Panc1 (cell line): Measurements from ENCODE around the gene VWA7.

Experiments used
- POLR2AphosphoS5 ChIP-seq: IDR thresholded peaks from 2 replicates; pipeline ENCODE4 v1.6.1; 2012; ENCODE audit warnings: mild to moderate bottlenecking, low read depth, low read length, moderate library complexity
- TF ChIP-seq, protein P1 (sequence below), 2 experiments: IDR thresholded peaks; 2 replicates each; pipeline ENCODE4 v1.6.1; 2011 to 2012; ENCODE audit warnings: low read depth in 2 of 2, control low read depth in 1 of 2, low read length in 1 of 2, mild to moderate bottlenecking in 1 of 2, moderate library complexity in 1 of 2; ENCODE audit not compliant: insufficient read depth in 1 of 2
- TF ChIP-seq, protein P2 (sequence below): fragments of 450-650 bp; IDR thresholded peaks from 2 replicates; pipeline ENCODE4 v1.5.1; 2017; ENCODE audit warnings: mild to moderate bottlenecking

DNA sequence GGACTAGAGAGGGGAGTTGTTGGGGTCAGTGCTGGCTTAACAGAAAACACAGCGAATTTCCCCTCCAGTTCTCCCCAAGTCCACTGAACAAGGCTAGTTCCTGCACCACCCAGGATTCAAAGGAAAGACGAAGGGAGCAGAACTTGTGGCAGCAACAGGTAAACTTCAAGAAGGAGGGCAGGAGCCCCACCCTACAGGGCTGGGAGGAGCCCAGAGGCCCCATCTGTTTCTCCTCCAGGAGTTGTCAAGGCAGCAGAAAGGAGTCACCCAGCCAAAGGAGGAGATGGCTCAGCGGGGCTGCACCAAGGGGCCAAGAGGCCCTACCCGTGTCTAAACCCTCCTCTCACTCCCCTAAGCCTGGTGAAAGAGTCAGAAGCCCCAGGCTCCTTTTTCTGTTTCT lies 12.9 kb downstream of the VWA7 start:
- TF ChIP-seq, protein P1, sequence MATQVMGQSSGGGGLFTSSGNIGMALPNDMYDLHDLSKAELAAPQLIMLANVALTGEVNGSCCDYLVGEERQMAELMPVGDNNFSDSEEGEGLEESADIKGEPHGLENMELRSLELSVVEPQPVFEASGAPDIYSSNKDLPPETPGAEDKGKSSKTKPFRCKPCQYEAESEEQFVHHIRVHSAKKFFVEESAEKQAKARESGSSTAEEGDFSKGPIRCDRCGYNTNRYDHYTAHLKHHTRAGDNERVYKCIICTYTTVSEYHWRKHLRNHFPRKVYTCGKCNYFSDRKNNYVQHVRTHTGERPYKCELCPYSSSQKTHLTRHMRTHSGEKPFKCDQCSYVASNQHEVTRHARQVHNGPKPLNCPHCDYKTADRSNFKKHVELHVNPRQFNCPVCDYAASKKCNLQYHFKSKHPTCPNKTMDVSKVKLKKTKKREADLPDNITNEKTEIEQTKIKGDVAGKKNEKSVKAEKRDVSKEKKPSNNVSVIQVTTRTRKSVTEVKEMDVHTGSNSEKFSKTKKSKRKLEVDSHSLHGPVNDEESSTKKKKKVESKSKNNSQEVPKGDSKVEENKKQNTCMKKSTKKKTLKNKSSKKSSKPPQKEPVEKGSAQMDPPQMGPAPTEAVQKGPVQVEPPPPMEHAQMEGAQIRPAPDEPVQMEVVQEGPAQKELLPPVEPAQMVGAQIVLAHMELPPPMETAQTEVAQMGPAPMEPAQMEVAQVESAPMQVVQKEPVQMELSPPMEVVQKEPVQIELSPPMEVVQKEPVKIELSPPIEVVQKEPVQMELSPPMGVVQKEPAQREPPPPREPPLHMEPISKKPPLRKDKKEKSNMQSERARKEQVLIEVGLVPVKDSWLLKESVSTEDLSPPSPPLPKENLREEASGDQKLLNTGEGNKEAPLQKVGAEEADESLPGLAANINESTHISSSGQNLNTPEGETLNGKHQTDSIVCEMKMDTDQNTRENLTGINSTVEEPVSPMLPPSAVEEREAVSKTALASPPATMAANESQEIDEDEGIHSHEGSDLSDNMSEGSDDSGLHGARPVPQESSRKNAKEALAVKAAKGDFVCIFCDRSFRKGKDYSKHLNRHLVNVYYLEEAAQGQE (IDR thresholded peaks at IDR 0.05; ENCODE audit: insufficient read depth in 1 of 2, low read depth in 2 of 2, low read length in 1 of 2): no peak
- TF ChIP-seq, protein P2, sequence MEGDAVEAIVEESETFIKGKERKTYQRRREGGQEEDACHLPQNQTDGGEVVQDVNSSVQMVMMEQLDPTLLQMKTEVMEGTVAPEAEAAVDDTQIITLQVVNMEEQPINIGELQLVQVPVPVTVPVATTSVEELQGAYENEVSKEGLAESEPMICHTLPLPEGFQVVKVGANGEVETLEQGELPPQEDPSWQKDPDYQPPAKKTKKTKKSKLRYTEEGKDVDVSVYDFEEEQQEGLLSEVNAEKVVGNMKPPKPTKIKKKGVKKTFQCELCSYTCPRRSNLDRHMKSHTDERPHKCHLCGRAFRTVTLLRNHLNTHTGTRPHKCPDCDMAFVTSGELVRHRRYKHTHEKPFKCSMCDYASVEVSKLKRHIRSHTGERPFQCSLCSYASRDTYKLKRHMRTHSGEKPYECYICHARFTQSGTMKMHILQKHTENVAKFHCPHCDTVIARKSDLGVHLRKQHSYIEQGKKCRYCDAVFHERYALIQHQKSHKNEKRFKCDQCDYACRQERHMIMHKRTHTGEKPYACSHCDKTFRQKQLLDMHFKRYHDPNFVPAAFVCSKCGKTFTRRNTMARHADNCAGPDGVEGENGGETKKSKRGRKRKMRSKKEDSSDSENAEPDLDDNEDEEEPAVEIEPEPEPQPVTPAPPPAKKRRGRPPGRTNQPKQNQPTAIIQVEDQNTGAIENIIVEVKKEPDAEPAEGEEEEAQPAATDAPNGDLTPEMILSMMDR: no peak
- no peak for TF ChIP-seq POLR2AphosphoS5
